GM19452 (cell line): ENCODE results near the gene DVL1.

ENCODE experiments used
- ATAC-seq: cut with Tn5 transposase; IDR thresholded peaks from one replicate; pipeline ENCODE4 v1.9.1; 2021; ENCODE audit not compliant: unreplicated experiment

DVL1 gene

GRCh38 chr1:1342061-1342562 lies 7.1 kb downstream of the DVL1 start:
- ATAC-seq: no peak

- no peak for ATAC-seq
Observed at GRCh38 chr1:1341549-1342021, 7.6 kb downstream of the DVL1 start.

DNA sequence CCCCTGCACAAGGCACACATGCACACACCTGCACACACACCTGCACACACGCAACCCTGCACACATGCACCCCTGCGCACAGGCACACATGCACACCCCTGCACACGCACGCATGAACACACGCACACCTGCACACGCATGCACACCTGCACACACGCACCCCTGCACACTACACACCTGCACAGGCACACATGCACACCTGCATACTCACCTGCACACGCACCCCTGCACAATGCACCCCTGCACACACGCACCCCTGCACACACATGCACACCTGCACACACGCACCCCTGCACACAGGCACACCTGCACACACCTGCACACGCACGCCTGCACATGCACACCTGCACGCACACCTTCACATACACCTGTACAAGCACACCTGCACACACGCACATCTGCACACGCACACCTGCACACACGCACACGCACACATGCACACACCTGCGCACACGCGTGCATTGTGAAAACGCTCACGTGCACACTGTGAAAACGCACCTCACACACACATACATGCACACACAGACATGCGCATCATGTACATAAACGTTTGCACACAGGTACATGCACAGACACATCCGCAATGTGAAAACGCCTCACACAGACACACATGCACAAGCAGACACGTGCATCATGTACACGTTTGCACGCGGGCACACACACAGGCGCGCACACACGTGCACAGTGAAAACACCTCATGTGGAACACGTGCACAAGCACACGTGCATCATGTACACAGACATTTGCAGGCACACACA lies 8.2 kb downstream of the DVL1 start:
- ATAC-seq: no peak

DNA sequence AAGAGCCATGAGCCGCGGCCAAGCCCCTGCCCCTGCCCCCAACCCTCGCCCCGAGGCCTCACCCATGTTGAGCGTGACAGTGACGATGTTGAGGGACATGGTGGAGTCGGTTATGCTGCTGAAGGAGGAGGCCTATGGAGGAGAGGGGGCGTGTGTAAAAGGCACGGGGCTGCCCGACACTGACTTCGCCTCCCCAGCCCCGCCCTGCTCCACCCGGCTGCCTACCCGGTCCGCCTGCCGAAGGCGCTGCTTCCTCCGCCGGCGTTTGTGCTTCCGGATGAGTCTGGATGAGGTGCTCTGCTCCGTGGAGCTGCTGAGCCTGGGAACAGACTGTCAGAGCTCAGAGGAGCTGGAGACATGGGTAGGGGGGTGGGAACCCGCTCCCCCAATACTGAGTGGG lies 9.0 kb downstream of the DVL1 start:
- no peak for ATAC-seq

GRCh38 chr1:1338278-1338677 lies 10.9 kb downstream of the DVL1 start:
- ATAC-seq: no peak

GRCh38 chr1:1337793-1338147 lies 11.4 kb downstream of the DVL1 start:
- ATAC-seq: no peak

- no peak for ATAC-seq
Observed at GRCh38 chr1:1336931-1337792, 12.1 kb downstream of the DVL1 start.

- no peak for ATAC-seq
Observed at GRCh38 chr1:1336446-1336845, 12.8 kb downstream of the DVL1 start.

DNA sequence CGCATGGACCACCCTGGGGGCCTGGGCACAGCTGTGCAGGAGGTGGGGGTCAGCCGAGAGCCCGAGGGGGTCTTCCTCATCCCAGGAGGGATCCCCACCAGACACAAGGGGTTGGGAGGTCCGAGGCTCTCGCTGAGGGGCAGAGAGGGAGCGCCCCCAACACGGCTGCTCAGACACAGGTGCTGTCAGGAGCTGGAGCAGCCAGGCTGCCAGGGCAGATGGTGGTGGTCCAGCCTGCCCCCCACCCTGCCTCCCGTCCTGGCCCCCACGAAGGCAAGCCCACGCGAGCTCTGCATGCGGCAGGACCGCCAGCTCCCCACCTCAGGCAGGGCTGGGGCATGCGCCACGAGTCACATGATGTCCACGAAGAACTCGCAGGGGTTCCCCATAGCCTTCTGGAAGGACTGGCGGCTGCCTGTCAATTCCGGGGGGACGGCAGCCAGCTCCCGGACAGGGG lies 13.4 kb downstream of the DVL1 start:
- no peak for ATAC-seq

- no peak for ATAC-seq
Observed at GRCh38 chr1:1335283-1335682, 13.9 kb downstream of the DVL1 start.

DNA sequence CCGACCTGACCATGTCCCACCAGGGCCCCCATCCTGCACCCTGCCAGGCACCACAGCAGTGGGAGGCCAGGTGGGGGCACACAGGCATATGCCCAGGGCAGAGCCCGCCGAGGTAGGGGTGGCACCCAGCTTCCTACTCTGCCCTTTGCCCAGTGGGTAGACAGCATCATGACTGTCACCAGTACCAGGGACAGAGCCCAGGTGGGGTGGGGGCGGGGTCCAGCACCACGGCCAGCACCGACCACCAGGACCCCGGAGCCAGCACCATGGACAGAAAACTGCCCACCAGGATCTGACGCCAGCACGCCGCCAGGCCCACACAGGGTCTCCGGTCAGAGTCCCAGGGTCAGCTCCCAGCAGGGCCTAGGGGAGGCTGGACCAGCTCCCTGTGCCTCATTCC lies 14.4 kb downstream of the DVL1 start:
- no peak for ATAC-seq

- no peak for ATAC-seq
Observed at GRCh38 chr1:1333551-1334241, 15.5 kb downstream of the DVL1 start.

DNA sequence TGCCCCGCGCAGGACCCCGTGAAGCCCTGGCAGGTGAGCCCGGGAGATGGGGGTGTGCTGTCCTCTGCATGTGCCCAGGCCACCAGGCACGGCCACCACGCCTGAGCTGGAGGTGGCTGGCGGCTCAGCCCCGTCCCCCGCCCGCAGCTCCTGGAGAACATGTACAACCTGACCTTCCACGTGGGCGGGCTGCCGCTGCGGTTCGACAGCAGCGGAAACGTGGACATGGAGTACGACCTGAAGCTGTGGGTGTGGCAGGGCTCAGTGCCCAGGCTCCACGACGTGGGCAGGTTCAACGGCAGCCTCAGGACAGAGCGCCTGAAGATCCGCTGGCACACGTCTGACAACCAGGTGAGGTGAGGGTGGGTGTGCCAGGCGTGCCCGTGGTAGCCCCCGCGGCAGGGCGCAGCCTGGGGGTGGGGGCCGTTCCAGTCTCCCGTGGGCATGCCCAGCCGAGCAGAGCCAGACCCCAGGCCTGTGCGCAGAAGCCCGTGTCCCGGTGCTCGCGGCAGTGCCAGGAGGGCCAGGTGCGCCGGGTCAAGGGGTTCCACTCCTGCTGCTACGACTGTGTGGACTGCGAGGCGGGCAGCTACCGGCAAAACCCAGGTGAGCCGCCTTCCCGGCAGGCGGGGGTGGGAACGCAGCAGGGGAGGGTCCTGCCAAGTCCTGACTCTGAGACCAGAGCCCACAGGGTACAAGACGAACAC lies 16.3 kb downstream of the DVL1 start:
- ATAC-seq: no peak

DNA sequence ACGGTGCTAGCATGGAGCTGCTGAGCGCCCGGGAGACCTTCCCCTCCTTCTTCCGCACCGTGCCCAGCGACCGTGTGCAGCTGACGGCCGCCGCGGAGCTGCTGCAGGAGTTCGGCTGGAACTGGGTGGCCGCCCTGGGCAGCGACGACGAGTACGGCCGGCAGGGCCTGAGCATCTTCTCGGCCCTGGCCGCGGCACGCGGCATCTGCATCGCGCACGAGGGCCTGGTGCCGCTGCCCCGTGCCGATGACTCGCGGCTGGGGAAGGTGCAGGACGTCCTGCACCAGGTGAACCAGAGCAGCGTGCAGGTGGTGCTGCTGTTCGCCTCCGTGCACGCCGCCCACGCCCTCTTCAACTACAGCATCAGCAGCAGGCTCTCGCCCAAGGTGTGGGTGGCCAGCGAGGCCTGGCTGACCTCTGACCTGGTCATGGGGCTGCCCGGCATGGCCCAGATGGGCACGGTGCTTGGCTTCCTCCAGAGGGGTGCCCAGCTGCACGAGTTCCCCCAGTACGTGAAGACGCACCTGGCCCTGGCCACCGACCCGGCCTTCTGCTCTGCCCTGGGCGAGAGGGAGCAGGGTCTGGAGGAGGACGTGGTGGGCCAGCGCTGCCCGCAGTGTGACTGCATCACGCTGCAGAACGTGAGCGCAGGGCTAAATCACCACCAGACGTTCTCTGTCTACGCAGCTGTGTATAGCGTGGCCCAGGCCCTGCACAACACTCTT lies 17.0 kb downstream of the DVL1 start:
- no peak for ATAC-seq

GRCh38 chr1:1331068-1331965 lies 17.9 kb downstream of the DVL1 start, which contains the start of gene TAS1R3:
Gene TAS1R3, plus strand, starts transcription at chr1:1331280. Its CDS starts 66 bp downstream, at chr1:1331346.
- no peak for ATAC-seq

DNA sequence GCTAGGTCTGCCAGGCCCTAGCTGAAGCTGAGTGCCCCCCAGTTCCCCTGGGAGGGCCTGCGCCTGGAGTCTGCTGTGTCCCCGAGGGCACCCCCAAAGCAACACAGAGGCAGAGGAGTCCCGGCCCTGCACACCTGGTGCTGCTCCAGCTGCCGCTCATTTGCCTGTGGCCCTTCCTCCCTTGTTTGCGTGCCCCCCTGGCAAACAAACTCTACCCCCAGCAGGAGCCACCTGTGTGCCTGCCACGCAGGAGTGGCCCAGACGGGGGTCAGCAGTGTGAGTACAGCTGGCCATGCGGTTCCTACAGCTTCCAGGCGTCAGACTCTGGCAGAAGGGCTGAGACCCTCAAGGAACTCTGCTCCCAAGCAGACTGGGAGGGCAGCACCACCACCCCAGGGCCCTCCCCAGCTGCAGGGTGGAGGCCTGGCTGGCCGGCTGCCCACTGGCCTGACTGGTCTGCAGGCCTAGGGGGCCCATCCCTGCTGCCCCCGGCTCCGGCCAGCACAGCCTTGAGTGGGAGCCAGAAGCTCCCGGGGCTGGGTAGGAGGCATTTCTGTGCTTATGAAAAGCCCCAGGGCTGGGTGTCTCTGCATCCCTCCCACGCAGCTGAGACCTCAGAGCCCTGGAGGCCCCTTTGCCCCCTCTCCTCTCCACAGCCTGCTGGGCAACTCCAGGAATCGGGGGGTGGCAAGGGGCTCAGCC lies 18.7 kb downstream of the DVL1 start:
- ATAC-seq: no peak

DNA sequence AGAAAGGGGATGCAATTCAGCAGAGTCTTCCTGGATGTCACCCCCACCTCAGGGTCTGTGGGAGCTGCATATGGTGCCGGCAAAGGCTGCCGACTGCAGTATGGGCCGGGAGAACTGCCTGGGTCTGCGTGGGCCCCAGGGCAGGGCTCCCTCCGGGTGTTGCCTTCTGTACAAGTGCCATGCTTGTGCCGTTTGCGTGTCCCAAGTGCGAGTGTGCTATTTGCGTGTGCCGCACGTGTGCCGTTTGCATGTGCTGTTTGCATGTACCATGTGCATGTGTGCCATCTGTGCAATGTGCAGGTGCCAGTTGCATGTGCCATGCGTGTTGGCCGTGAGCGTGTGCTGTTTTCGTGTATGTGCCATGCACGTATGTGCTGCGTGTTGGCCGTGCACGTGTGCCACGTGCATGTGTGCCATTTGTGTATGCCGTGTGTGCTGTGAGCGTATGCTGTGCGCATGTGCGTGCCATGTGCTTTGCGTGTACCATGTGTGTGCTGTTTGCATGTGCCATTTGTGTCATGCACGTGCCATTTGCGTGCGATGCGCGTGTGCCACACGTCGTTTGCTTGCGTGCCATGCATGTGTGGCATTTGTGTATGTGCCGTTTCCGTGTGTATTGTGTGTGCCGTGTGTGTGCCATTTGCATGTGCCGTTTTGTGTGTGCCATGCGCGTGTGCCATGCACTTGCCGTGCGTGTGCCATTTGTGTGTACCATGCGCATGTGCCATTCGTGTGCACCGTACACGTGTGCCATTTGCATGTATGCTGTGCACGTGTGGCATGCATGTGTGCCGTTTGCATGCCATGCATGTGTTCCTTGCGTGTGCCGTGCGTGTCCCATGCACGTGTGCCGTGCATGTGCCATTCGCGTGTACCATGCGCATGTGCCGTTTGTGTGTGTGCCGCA lies 19.7 kb downstream of the DVL1 start:
- no peak for ATAC-seq
